ENCODE measurements around the gene TMEM255B. TPM values are rescaled to one million over a fixed set of nuclear protein-coding genes. Genes with fewer than 3 reads are reported as not detected.

Gene TMEM255B
- total RNA-seq, 1 donor from 2014 or later, result 1.7 TPM

DNA sequence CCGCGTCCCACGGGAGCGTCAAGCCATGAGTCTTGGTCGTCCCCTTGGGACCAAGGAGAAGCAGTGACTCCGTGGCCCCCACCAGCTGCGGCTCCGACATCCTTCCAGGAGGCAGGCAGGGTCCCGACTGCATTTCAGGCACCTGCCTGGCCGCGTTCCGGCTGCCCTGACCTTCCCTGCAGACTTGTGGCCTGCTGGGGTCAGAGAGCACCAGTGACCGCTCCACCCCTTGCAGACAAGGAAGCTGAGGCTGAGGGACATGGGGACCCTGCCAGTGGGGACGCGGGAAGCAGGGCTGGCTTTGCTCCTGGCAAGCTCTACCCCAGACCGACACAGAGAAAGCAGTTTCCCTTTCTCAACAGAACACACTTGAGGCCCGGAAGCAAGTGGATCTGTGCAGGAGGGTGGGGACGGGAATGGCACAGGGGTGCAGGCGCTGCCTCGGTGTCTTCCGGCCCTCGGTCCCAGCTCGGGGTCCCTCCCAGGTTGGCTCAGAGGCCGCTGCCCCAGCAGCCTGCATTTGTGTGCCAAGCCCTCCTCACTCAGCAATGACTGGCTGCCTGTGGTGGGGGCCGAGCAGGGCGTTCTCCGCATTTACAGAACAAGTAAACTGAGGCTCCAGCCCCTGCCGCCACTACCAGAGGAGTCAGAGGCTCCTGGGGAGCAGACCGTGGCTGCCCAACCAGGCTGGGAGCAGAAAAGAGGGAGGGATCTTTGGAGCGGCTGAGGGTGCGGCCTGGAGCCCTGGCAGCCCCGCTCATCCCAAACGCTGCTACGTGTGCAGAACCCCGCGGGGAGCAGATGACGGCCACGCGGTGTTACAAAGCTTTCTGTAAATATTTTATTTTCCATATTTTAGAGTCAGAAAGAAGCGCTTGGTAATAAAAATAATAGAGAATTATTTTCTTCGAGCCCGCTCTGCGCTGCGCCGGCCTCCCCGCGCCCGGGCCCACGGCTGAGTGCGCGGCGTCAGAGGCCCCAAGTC is 61.0 kb downstream of the TMEM255B start:
- Mint-ChIP-seq H3K4me3 (no peak overlapping the region), H3K27ac (no peak overlapping the region), H3K4me1 (peaks cover 31% of the 10 kb centered on the region), H3K36me3 (peaks cover 10% of the 10 kb centered on the region), H3K27me3 (ENCODE audit: low read depth) (no peaks in the 10 kb centered on the region), H3K9me3 (no peaks in the 10 kb centered on the region)
- no peak for DNase-seq (ENCODE audit: low spot score in 2 of 2, unreplicated experiment in 2 of 2)
- TF ChIP-seq, protein P1, sequence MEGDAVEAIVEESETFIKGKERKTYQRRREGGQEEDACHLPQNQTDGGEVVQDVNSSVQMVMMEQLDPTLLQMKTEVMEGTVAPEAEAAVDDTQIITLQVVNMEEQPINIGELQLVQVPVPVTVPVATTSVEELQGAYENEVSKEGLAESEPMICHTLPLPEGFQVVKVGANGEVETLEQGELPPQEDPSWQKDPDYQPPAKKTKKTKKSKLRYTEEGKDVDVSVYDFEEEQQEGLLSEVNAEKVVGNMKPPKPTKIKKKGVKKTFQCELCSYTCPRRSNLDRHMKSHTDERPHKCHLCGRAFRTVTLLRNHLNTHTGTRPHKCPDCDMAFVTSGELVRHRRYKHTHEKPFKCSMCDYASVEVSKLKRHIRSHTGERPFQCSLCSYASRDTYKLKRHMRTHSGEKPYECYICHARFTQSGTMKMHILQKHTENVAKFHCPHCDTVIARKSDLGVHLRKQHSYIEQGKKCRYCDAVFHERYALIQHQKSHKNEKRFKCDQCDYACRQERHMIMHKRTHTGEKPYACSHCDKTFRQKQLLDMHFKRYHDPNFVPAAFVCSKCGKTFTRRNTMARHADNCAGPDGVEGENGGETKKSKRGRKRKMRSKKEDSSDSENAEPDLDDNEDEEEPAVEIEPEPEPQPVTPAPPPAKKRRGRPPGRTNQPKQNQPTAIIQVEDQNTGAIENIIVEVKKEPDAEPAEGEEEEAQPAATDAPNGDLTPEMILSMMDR (IDR thresholded peaks at IDR 0.05; ENCODE audit: unreplicated experiment), result no peak

DNA sequence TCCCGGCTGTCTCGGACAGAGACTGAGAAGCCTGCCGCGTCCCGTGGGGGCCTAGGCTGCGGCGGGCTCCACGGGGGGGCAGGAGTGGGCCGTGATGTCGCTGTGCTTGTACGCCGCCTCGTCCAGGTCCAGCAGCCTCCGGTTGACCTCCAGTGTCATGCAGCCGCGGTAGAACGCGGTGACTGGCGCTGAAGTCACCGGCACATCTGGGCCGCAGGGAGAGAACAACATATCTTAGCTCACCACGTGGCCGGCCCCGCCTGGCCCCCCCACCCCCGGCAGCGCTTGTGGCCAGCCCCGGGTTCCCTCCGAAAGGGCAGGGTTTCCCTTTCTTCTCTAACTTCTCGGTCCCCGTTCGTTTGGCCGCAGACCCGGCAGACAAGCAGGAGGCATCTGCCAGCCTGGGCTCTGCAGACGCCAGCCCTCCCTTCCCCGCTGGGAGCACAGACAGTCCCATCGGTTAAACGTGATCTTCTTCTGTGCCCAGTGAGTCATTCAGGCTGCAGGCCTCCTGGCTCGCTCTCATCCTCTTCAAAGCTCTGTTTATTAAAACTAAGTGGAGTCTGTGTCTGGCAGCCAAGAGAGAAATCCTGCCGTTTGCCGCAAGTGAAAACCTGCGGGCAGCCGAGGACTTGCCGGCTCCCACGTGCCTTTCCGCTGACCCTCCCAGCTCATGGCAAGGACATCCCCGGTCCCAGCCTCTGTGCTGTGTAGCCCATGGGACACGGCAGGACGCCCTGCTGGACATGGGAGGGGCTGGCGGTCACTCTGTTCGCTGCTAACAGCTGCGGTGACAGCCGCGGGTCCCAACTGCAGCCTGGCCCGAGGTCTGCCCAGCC is 62.0 kb downstream of the TMEM255B start:
- Mint-ChIP-seq H3K36me3 (peaks cover 14% of the 10 kb centered on the region), H3K27ac (peak overlapping the region; percentile 97), H3K9me3 (no peaks in the 10 kb centered on the region), H3K4me3 (peak overlapping the region; percentile 48), H3K27me3 (ENCODE audit: low read depth) (no peaks in the 10 kb centered on the region), H3K4me1 (peaks cover 27% of the 10 kb centered on the region)
- TF ChIP-seq, protein P1 (IDR thresholded peaks at IDR 0.05; ENCODE audit: unreplicated experiment), result no peak
- DNase-seq (ENCODE audit: low spot score in 2 of 2, unreplicated experiment in 2 of 2), result no peak

DNA sequence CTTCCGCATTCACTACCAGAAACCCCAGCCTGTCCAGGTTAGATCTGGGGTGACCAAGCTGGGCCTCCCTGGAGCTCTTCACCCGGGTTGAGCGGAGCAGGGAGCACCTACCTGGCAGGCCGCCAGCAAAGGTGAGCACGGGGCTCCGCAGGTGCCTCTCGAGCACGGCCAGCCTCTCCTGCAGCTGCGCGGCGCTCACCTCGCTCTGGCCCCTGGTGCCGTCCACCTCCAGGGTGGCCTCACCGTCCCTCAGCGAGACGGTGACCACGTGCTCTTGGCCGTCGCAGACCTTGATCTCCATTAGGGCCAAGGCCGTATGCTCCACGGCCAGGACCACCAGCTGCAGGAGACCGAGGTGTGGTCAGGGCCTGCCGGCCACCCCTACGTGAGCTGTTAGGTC is 62.8 kb downstream of the TMEM255B start:
- Mint-ChIP-seq H3K4me1 (peaks cover 24% of the 10 kb centered on the region), H3K36me3 (peaks cover 14% of the 10 kb centered on the region), H3K9me3 (no peaks in the 10 kb centered on the region), H3K4me3 (no peak overlapping the region), H3K27me3 (ENCODE audit: low read depth) (no peaks in the 10 kb centered on the region), H3K27ac (no peak overlapping the region)
- TF ChIP-seq, protein P1 (IDR thresholded peaks at IDR 0.05; ENCODE audit: unreplicated experiment), result no peak
- no peak for DNase-seq (ENCODE audit: low spot score in 2 of 2, unreplicated experiment in 2 of 2)

DNA sequence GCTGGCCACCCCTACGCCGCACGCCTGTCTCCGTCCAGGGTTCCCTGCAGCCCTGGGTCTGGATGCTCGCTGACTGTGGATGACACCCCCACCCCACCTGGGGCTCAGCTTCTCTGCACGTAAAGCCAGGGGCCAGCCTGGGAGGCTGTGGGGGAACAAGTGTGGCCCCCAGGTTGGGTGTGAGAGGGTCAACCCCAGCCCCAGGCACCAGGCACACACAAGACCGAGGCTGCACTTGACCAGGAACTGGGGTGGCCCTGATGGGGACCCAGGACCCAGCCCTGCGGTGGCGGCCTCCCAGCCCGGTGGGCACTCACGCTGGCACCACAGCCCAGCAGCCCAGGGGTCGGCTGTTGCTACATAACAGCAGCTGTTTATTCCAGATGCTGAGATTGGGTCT is 63.2 kb downstream of the TMEM255B start:
- TF ChIP-seq, protein P1 (IDR thresholded peaks at IDR 0.05; ENCODE audit: unreplicated experiment), result no peak
- H3K4me1 Mint-ChIP-seq, result peaks cover 23% of the 10 kb centered on the region
- peaks cover 14% of the 10 kb centered on the region for H3K36me3 Mint-ChIP-seq
- DNase-seq (ENCODE audit: low spot score in 2 of 2, unreplicated experiment in 2 of 2), result no peak
- H3K9me3 Mint-ChIP-seq, result no peaks in the 10 kb centered on the region
- H3K27ac Mint-ChIP-seq, result no peak overlapping the region
- no peak overlapping the region for H3K4me3 Mint-ChIP-seq
- no peaks in the 10 kb centered on the region for H3K27me3 Mint-ChIP-seq (ENCODE audit: low read depth)

DNA sequence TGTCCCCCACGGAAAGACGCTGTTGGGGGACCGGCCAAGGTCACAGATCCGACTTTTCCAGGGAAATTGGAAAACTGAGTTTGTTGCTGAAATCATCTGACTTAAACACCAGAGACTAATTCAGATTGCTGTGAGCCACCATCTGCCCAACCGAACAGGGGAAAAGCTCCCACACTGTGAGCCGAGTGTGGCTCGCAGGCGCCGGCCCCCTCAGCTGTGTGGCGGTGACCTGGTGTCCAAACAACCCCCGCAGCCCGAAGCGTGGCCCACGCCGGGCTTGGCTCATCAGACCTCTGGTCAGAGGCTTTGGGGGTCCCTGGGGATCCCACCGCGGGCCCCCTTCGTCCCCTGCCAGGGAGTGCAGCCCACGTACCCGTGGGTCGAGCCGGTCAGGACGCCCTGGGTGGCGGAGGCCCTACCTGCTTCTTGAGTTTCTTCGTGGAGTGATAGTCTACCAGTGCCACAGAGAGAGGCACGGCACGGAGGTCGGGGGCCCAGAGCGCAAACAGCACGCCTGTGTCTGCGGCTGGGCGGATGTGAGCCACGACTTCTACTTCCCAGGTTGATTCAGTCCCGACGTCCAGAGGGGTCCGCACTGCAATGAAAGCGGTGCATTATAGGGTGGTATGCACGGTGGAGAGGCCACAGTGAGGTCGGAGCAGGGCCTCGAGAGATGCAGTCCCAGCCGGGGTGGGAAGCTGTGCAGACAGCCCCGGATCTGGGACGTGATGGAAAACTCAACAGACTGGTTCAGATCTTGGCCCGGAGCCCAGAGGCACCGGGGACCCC is 64.1 kb downstream of the TMEM255B start:
- no peaks in the 10 kb centered on the region for H3K27me3 Mint-ChIP-seq (ENCODE audit: low read depth)
- H3K4me3 Mint-ChIP-seq, result no peak overlapping the region
- no peak for DNase-seq (ENCODE audit: low spot score in 2 of 2, unreplicated experiment in 2 of 2)
- H3K27ac Mint-ChIP-seq, result peak overlapping the region; percentile 78
- H3K9me3 Mint-ChIP-seq, result no peaks in the 10 kb centered on the region
- TF ChIP-seq, protein P1 (IDR thresholded peaks at IDR 0.05; ENCODE audit: unreplicated experiment), result no peak
- H3K4me1 Mint-ChIP-seq, result peaks cover 18% of the 10 kb centered on the region
- peaks cover 19% of the 10 kb centered on the region for H3K36me3 Mint-ChIP-seq

Measured in mesothelial cell of epicardium (in vitro differentiated cells).